ENCODE measurements around the gene TTLL9.

TTLL9 gene

GRCh38 chr20:31951530-31952453 is 81.4 kb downstream of the TTLL9 start, which contains the start of gene PDRG1:
TSS of gene PDRG1 (minus strand) at chr20:31952046. CDS start at chr20:31951961, 85 bp downstream.
- DNase-seq = peak; percentile 98

GRCh38 chr20:31953556-31954148 is 83.2 kb downstream of the TTLL9 start:
- DNase-seq = no peak

GRCh38 chr20:31954500-31954899 is 84.1 kb downstream of the TTLL9 start:
- DNase-seq = no peak

GRCh38 chr20:31956556-31957526 is 86.4 kb downstream of the TTLL9 start:
- no peak for DNase-seq

GRCh38 chr20:31962761-31963160 is 92.3 kb downstream of the TTLL9 start:
- DNase-seq = no peak

GRCh38 chr20:31963889-31964288 is 93.5 kb downstream of the TTLL9 start:
- DNase-seq = no peak

- DNase-seq = no peak
These were observed 96.7 kb downstream of the TTLL9 start for GRCh38 chr20:31966991-31967655.

- DNase-seq = peak; percentile 24
These were observed 97.4 kb downstream of the TTLL9 start, which contains the start of gene XKR7 for GRCh38 chr20:31967830-31968249. TSS of gene XKR7 (plus strand) at chr20:31968151. CDS start at chr20:31968176, 25 bp downstream.

- DNase-seq = peak; percentile 79
These were observed 98.1 kb downstream of the TTLL9 start for GRCh38 chr20:31968291-31969126.

GRCh38 chr20:31969991-31970390 is 99.6 kb downstream of the TTLL9 start:
- DNase-seq = no peak

GRCh38 chr20:31972471-31973021 is 102.1 kb downstream of the TTLL9 start:
- DNase-seq = no peak

- DNase-seq = no peak
These were observed 103.9 kb downstream of the TTLL9 start for GRCh38 chr20:31974296-31974695.

- no peak for DNase-seq
These were observed 104.6 kb downstream of the TTLL9 start for GRCh38 chr20:31974951-31975487.

- DNase-seq = no peak
These were observed 105.4 kb downstream of the TTLL9 start for GRCh38 chr20:31975874-31976273.

- no peak for DNase-seq
These were observed 106.6 kb downstream of the TTLL9 start for GRCh38 chr20:31977080-31977479.

GRCh38 chr20:31979713-31980426 is 109.4 kb downstream of the TTLL9 start:
- DNase-seq = no peak

- DNase-seq = no peak
These were observed 111.3 kb downstream of the TTLL9 start for GRCh38 chr20:31981784-31982183.

- DNase-seq = no peak
These were observed 114.6 kb downstream of the TTLL9 start for GRCh38 chr20:31984981-31985471.

- DNase-seq = no peak
These were observed 117.3 kb downstream of the TTLL9 start for GRCh38 chr20:31987744-31988143.

Data from activated CD8-positive, alpha-beta memory T cell treated with anti-CD3 and anti-CD28 coated beads, Interleukin-2, amount 50 U/mL, for 4 hours (primary cell).